ENCODE results near the gene FASTKD3. TPM values are rescaled to one million over a fixed set of nuclear protein-coding genes. Genes with fewer than 3 reads are reported as not detected.
"Not testable (repeated sequence)": the region's sequence is repeated elsewhere in the genome, so short reads cannot be mapped to it uniquely, and the experiment has no call there.

Gene FASTKD3
- 13.8 and 21.1 TPM in 2 replicates for total RNA-seq (2014; rRNA removed; shearing (Covaris generic))

GRCh38 chr5:7868773-7869473 is at the start of gene FASTKD3, which contains the start of gene MTRR:
TSS of gene FASTKD3 (minus strand) at chr5:7869031. CDS start at chr5:7868083, 948 bp downstream.
TSS of gene MTRR (plus strand) at chr5:7869148. CDS start at chr5:7870795, 1,647 bp downstream.
- DNase-seq (ENCODE audit: low read depth): peak; percentile 89

GRCh38 chr5:7917130-7918123 is 48.6 kb upstream of the FASTKD3 start:
- no peak for DNase-seq (ENCODE audit: low read depth)

- DNase-seq (ENCODE audit: low read depth): peak; percentile 32
Measured at GRCh38 chr5:7916171-7916804, 47.5 kb upstream of the FASTKD3 start.

GRCh38 chr5:7911429-7911771 is 42.6 kb upstream of the FASTKD3 start:
- not testable (repeated sequence) for DNase-seq (ENCODE audit: low read depth)

- DNase-seq (ENCODE audit: low read depth): no peak
Measured at GRCh38 chr5:7910738-7911428, 42.1 kb upstream of the FASTKD3 start.

- no peak for DNase-seq (ENCODE audit: low read depth)
Measured at GRCh38 chr5:7908317-7908716, 39.5 kb upstream of the FASTKD3 start.

GRCh38 chr5:7907612-7908011 is 38.8 kb upstream of the FASTKD3 start:
- DNase-seq (ENCODE audit: low read depth): no peak

GRCh38 chr5:7904170-7904569 is 35.3 kb upstream of the FASTKD3 start:
- DNase-seq (ENCODE audit: low read depth): peak; percentile 70

- DNase-seq (ENCODE audit: low read depth): no peak
Measured at GRCh38 chr5:7902666-7903625, 34.1 kb upstream of the FASTKD3 start.

GRCh38 chr5:7902201-7902600 is 33.4 kb upstream of the FASTKD3 start:
- DNase-seq (ENCODE audit: low read depth): no peak

- DNase-seq (ENCODE audit: low read depth): peak; percentile 63
Measured at GRCh38 chr5:7897014-7897600, 28.3 kb upstream of the FASTKD3 start.

GRCh38 chr5:7894860-7895259 is 26.0 kb upstream of the FASTKD3 start:
- no peak for DNase-seq (ENCODE audit: low read depth)

GRCh38 chr5:7894439-7894838 is 25.6 kb upstream of the FASTKD3 start:
- DNase-seq (ENCODE audit: low read depth): no peak

GRCh38 chr5:7888901-7889300 is 20.1 kb upstream of the FASTKD3 start:
- no peak for DNase-seq (ENCODE audit: low read depth)

GRCh38 chr5:7886849-7887475 is 18.1 kb upstream of the FASTKD3 start:
- peak; percentile 49 for DNase-seq (ENCODE audit: low read depth)

- no peak for DNase-seq (ENCODE audit: low read depth)
Measured at GRCh38 chr5:7884491-7885267, 15.8 kb upstream of the FASTKD3 start.

- DNase-seq (ENCODE audit: low read depth): no peak
Measured at GRCh38 chr5:7882926-7883325, 14.1 kb upstream of the FASTKD3 start.

- no peak for DNase-seq (ENCODE audit: low read depth)
Measured at GRCh38 chr5:7881816-7882215, 13.0 kb upstream of the FASTKD3 start.

- DNase-seq (ENCODE audit: low read depth): no peak
Measured at GRCh38 chr5:7881091-7881490, 12.3 kb upstream of the FASTKD3 start.

Data from RPMI7951 (cell line).